GM19035 (cell line): Measurements from ENCODE around the gene RELN.
"Not testable (repeated sequence)": the region's sequence is repeated elsewhere in the genome, so short reads cannot be mapped to it uniquely, and the experiment has no call there.

ENCODE experiments used
- ATAC-seq: cut with Tn5 transposase; IDR thresholded peaks from one replicate; pipeline ENCODE4 v1.9.1; 2021; ENCODE audit not compliant: unreplicated experiment

Gene RELN

DNA sequence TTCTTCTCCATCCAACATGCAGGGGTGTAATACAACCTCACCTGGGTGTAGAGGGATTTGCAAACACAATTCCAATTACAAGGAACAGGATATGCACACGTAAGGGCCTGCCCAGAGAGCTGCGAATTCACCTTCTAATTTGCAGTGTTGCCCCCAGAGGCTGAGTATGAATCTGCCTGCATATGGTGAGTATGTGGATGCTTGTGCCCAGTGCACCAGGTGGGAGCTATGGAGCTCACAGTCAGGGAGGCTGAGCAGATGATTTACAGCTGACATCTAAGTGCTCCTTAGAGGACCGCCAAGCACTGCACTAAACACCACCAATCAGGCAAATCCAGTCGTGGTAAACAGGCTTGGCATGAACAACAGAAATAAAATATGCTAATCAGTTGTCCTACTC, 132.0 kb downstream of the RELN start:
- no peak for ATAC-seq

DNA sequence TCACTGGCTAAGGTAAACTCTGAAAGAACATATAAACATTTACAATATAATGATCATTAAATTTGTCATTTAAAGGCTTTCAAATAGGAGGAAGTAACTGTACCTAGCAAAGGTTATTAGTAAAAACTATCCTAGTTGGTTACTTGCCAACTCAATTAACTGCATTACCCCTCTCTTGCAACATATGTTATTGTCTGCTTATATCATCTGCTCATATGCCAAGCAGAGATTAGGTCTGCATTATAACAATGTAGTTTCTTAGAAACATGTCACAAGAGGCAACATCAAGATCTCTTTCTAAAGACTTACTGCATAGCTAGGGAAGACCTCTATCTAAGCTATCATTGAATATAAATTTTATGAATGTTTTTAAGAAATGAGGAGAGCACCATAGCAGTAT, 132.5 kb downstream of the RELN start:
- ATAC-seq: no peak

GRCh38 chr7:103855671-103856070, 133.8 kb downstream of the RELN start:
- ATAC-seq: no peak

DNA sequence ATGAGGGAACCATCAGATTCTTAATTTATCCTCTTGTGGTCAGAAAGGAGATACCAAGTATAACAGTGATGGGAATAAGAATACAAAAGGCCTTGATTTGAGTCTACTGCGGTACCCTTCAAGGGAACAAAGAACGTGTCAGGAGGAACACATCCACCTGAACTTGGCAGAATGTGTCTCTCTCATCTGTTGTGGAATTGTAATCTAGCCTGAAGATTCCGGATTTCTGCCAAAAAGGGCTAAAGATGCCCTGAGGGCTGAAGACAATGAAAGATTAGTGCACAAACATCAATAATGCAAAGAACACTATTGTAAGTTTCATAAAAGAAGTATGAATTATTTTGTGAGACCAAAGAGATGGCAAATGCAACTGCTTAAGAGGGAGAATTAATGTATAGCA, 134.8 kb downstream of the RELN start:
- ATAC-seq: no peak

DNA sequence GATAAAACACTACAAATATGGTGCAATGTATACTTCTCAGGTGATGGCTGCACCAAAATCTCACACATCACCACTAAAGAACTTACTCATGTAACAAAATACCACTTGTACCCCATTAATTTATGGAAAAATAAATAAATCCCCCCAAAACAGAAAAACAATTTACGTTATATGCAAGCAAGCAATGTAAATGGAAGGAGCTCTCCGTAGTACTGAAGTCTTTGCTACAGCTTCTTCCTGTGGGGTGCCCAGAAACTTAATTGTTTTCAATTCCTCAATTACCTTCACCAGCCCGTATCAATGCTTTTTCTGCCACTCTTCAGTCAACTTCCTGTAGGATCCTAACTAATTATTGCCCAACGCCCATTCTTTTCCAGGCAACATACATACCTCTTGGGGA, 138.1 kb downstream of the RELN start:
- ATAC-seq: no peak

DNA sequence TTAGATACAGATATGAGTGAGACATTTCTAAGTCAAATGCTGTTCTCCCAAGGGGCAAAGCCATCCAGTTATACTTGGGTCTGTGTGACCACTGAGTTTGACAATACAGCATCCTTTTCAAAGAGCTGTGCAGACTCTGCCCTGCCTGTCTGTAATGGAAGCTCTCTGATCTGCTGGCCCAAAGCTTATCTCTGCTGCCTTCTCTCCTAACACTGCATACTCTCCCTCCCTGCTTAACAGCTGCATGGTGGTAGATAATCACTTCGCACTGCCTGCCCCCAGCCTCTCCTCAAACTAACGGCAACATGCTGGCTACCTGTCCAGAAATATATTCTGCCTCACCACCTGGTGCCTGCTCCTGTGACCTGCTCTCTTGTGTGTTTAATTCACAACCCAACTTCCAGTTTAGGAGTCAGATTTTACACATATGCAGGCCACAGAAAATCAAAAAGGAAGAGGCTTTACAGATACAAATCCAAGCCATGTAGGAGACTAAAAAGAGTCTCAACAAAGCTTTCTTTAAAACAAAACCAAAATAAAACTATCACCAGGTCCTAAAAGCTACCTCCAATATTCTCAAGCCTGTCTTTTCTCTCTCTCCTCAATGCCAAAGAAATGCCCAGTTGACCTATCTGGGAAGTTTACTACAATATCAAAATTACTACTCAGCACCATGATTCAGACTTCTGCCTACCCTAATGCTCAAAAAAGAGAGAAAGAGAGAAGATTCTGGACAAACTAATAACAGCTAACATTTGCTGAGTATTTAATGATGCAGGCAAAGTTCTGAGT, 145.6 kb downstream of the RELN start:
- no peak for ATAC-seq

DNA sequence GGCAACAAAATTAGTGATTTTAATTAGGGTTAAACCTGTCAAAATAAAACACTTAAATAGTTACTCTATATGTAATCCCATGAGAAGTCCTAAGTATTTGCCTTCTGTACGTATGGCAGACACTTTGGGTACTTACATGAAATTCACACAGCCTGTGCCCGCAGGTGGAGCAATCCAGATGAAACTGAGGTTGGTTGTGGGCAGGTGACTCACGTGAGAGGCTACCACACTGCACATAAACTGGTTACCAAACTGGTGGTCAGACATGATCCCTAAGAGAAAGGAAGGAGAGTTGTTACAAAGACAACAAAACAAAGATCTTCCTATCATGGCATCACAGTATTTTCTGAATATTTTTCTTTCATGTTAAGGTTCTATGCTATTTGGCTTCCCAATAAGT, 156.1 kb downstream of the RELN start:
- ATAC-seq: no peak

DNA sequence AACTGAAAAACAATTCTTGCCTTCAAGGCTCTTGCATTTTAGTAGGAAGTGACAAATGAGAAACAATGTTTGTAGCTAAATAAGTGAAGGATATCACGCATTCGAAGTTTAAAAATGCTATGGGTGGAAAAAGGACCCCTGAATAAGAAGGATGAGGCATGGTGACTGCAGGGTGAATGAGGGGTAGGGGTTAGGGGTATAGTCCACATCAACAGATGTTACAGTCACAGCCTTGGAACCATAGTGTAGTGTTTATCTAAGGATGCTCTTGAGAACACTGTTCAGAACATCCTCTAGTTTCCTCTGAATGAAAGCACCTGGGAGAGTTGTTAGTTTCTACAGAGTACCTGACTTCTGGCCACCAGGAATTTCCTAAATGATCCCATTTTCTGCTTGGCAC, 157.0 kb downstream of the RELN start:
- no peak for ATAC-seq

GRCh38 chr7:103824251-103824650, 165.2 kb downstream of the RELN start:
- no peak for ATAC-seq

GRCh38 chr7:103823084-103823483, 166.4 kb downstream of the RELN start:
- no peak for ATAC-seq

DNA sequence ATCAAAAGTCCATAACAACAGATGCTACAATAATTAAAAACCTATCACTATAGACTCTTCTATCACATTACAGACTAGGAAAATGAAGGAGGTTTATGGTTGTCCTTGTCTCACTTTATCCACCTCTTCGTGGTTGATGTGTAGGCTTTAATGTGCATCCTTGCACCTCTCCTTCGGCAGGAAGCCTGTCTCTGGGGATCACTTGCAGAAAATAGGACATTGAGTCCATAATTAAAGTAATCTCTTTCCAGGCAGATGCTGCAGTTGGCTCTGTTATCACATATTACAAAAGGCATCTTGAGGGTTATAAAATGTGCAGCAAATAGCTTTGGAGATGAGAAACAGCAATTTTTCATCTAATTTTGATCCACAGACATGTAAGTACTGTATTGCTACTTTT, 168.4 kb downstream of the RELN start:
- no peak for ATAC-seq

GRCh38 chr7:103815972-103816371, 173.5 kb downstream of the RELN start:
- not testable (repeated sequence) for ATAC-seq

GRCh38 chr7:103813970-103814369, 175.5 kb downstream of the RELN start:
- no peak for ATAC-seq

DNA sequence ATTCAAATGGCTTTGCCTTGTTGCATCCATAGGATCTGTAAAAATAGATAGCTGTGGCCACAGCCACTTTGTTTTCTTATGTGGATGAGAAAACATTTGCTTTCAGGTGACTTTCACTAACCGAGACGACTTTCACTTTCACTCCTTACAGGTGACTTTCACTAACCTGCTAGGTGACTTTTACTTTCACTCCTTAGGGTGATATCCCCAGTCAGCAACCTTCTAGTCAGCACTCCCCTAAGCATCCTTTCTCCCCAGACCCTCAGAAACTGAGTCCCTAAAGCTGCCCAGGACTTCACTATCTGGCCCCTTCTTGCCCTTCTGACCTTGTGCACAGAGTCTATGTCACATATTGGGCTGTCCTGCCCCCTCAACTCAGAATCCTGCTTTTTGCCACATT, 177.5 kb downstream of the RELN start:
- ATAC-seq: no peak

GRCh38 chr7:103811290-103811689, 178.2 kb downstream of the RELN start:
- no peak for ATAC-seq

- no peak for ATAC-seq
Observed at GRCh38 chr7:103810112-103810744, 179.2 kb downstream of the RELN start.

- no peak for ATAC-seq
Observed at GRCh38 chr7:103809229-103809994, 180.0 kb downstream of the RELN start.

DNA sequence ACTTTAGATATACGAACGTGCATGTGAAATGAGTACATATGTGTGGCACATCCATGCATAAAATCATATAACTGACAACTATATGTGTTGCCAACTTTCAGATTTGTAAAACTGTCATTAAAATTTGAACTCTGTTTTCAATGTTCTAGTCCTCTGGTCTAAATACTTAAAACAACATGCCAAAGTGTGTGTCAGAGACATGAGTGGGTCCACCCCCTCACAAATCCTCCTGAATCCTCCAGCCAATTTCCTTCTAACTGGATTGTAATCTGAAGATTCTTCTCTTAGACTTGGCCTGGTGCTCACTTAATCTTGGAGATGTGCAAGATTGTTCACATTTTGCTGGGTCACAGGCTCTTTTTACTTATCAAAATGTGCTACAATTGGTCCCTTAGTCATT, 184.1 kb downstream of the RELN start:
- no peak for ATAC-seq

DNA sequence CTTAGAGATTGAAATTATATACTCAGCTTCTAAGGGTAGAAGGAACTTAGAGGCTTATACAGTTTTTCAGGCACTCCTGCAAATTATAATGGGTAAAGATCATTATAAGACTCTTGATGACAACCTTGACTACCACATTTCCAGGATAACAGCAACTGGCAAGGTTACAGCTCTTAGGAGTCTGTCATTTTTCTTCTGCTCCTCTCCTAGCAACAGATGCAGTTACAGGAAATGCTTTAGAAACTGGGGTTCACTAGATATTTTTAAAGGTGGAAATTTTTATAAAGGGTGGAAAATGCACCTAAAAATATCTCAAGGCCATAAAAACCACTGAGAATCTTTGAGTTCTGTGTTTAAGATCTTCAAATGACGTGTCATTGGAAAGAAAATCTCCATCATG, 185.8 kb downstream of the RELN start:
- ATAC-seq: no peak

GRCh38 chr7:103799298-103799697, 190.2 kb downstream of the RELN start:
- ATAC-seq: no peak

DNA sequence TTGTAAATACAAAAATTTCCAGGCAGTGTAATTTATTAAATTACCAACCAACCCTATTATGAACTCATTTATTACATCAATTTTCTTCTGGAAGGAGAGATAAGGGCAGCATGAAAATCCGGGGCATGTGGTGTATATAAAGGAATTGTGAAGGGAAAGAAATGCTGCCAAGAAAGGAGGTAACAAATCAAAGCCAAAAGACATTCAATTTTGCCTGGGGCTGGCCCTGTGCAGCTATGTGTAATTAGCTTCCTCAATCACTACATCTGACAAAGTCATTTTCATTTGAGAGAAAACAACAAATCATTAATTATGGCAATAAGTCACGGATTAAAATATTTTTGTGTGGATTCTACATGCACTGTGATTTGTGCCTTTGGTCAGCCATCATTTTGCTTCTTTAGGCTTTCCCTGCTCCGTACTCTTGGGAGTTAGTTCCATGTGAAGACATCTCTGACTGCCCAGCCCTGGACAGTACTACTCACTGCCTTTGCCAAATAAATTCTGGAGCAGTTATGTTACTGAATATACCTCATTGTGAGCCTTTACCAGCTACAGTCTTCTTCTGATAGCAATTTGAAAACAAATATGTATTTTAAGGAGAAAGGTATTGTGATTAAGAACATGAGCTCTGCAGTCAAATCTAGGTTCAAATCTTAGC, 191.7 kb downstream of the RELN start:
- ATAC-seq: no peak
